GM19438 (cell line): ENCODE data around the gene DPH1.

Experiments used
- ATAC-seq: cut with Tn5 transposase; IDR thresholded peaks from one replicate; pipeline ENCODE4 v1.9.1; 2021; ENCODE audit warnings: low read depth; ENCODE audit not compliant: unreplicated experiment

DPH1 gene

GRCh38 chr17:2059547-2060384 is 29.8 kb downstream of the DPH1 start:
- ATAC-seq, result no peak

- no peak for ATAC-seq
These were observed 30.4 kb downstream of the DPH1 start for GRCh38 chr17:2060385-2060658.

- ATAC-seq, result no peak
These were observed 30.9 kb downstream of the DPH1 start for GRCh38 chr17:2060681-2061440.

GRCh38 chr17:2061441-2061958 is 31.5 kb downstream of the DPH1 start:
- ATAC-seq, result no peak

- no peak for ATAC-seq
These were observed 32.7 kb downstream of the DPH1 start for GRCh38 chr17:2062571-2063183.

GRCh38 chr17:2063261-2064146 is 33.6 kb downstream of the DPH1 start:
- ATAC-seq, result no peak

GRCh38 chr17:2064147-2064489 is 34.2 kb downstream of the DPH1 start:
- ATAC-seq, result no peak

GRCh38 chr17:2064520-2064971 is 34.6 kb downstream of the DPH1 start:
- no peak for ATAC-seq

- ATAC-seq, result no peak
These were observed 35.2 kb downstream of the DPH1 start for GRCh38 chr17:2064980-2065785.

GRCh38 chr17:2065949-2066400 is 36.0 kb downstream of the DPH1 start:
- no peak for ATAC-seq

- ATAC-seq, result no peak
These were observed 37.2 kb downstream of the DPH1 start for GRCh38 chr17:2067048-2067561.

- ATAC-seq, result no peak
These were observed 37.7 kb downstream of the DPH1 start for GRCh38 chr17:2067608-2068024.

GRCh38 chr17:2068031-2068518 is 38.1 kb downstream of the DPH1 start:
- ATAC-seq, result no peak

GRCh38 chr17:2068519-2069051 is 38.6 kb downstream of the DPH1 start:
- no peak for ATAC-seq

GRCh38 chr17:2070241-2071023 is 40.5 kb downstream of the DPH1 start:
- peak; percentile 65 for ATAC-seq

GRCh38 chr17:2071024-2071385 is 41.1 kb downstream of the DPH1 start:
- ATAC-seq, result no peak

GRCh38 chr17:2071455-2072281 is 41.7 kb downstream of the DPH1 start:
- no peak for ATAC-seq
